RKO (cell line): ENCODE results near the gene EDDM3A.
"Not testable (repeated sequence)": the region's sequence is repeated elsewhere in the genome, so short reads cannot be mapped to it uniquely, and the experiment has no call there.

Source experiments
- DNase-seq: peaks from one replicate; pipeline ENCODE4 v3.0.0-alpha.2; 2016; ENCODE audit warnings: low spot score

EDDM3A gene

GRCh38 chr14:20733684-20734429 lies 11.8 kb upstream of the EDDM3A start:
- no peak for DNase-seq

- no peak for DNase-seq
These were observed 11.3 kb upstream of the EDDM3A start for GRCh38 chr14:20734430-20734806.

GRCh38 chr14:20738292-20738691 lies 7.4 kb upstream of the EDDM3A start:
- DNase-seq = not testable (repeated sequence)

GRCh38 chr14:20742132-20742531 lies 3.6 kb upstream of the EDDM3A start:
- DNase-seq = no peak

GRCh38 chr14:20743556-20743955 lies 2.1 kb upstream of the EDDM3A start:
- DNase-seq = no peak

- no peak for DNase-seq
These were observed 879 bp downstream of the EDDM3A start for GRCh38 chr14:20746566-20746965.

- no peak for DNase-seq
These were observed 2.8 kb downstream of the EDDM3A start for GRCh38 chr14:20748439-20748838.

- DNase-seq = no peak
These were observed 4.5 kb downstream of the EDDM3A start for GRCh38 chr14:20750194-20750593.

GRCh38 chr14:20751963-20752562 lies 6.4 kb downstream of the EDDM3A start:
- no peak for DNase-seq

- no peak for DNase-seq
These were observed 8.6 kb downstream of the EDDM3A start for GRCh38 chr14:20754308-20754707.

GRCh38 chr14:20755037-20755436 lies 9.3 kb downstream of the EDDM3A start:
- DNase-seq = no peak

GRCh38 chr14:20757965-20758364 lies 12.3 kb downstream of the EDDM3A start:
- no peak for DNase-seq

- DNase-seq = not testable (repeated sequence)
These were observed 13.8 kb downstream of the EDDM3A start for GRCh38 chr14:20759465-20759864.

GRCh38 chr14:20760950-20761349 lies 15.3 kb downstream of the EDDM3A start:
- DNase-seq = no peak

- no peak for DNase-seq
These were observed 22.9 kb downstream of the EDDM3A start for GRCh38 chr14:20768593-20768892.

- no peak for DNase-seq
These were observed 23.7 kb downstream of the EDDM3A start for GRCh38 chr14:20769421-20769820.

GRCh38 chr14:20772650-20773049 lies 27.0 kb downstream of the EDDM3A start:
- no peak for DNase-seq

- no peak for DNase-seq
These were observed 28.7 kb downstream of the EDDM3A start for GRCh38 chr14:20774258-20774824.

- no peak for DNase-seq
These were observed 29.4 kb downstream of the EDDM3A start for GRCh38 chr14:20775043-20775442.

GRCh38 chr14:20775901-20776300 lies 30.2 kb downstream of the EDDM3A start:
- no peak for DNase-seq

- DNase-seq = no peak
These were observed 36.1 kb downstream of the EDDM3A start for GRCh38 chr14:20781803-20782202.

- no peak for DNase-seq
These were observed 36.7 kb downstream of the EDDM3A start for GRCh38 chr14:20782280-20782890.

- DNase-seq = no peak
These were observed 41.3 kb downstream of the EDDM3A start for GRCh38 chr14:20787025-20787424.
